Kidney (tissue), 14 donors: ENCODE measurements around the gene HELB. TPM values are rescaled to one million over a fixed set of nuclear protein-coding genes. Genes with fewer than 3 reads are reported as not detected.

ENCODE experiments used
- DNase-seq, 5 donors: peaks; one replicate each; pipeline ENCODE4 v3.0.0-alpha.2; 2013 to 2020
- FAIRE-seq: peaks from 2 replicates; lab custom pipeline; 2012; peaks lifted over from hg19 to GRCh38; lab: Jason Lieb, UNC
- H3K27ac ChIP-seq, 2 donors: one replicate each; pipeline ENCODE4 v1.7.0; 2013; ENCODE audit warnings: low read depth in 2 of 2, low read length in 2 of 2, inconsistent platforms in 1 of 2
- H3K27me3 ChIP-seq: one replicate; pipeline ENCODE4 v1.7.1; 2013; ENCODE audit warnings: low read length, inconsistent platforms; ENCODE audit not compliant: control insufficient read depth, insufficient read depth
- H3K36me3 ChIP-seq, 3 donors: one replicate each; pipeline versions ENCODE4 v1.7.0 to v1.7.1; 2013; ENCODE audit warnings: low read length in 3 of 3, control low read depth in 1 of 3, inconsistent platforms in 1 of 3; ENCODE audit not compliant: insufficient read depth in 3 of 3, control insufficient read depth in 2 of 3
- H3K4me1 ChIP-seq, 3 donors: one replicate each; pipeline versions ENCODE4 v1.7.0 to v1.7.1; 2013; ENCODE audit warnings: low read length in 3 of 3, inconsistent platforms in 1 of 3, low read depth in 1 of 3; ENCODE audit not compliant: control insufficient read depth in 2 of 3, insufficient read depth in 2 of 3
- H3K4me3 ChIP-seq, 3 donors: one replicate each; pipeline versions ENCODE4 v1.7.0 to v1.8.1; 2013; ENCODE audit warnings: low read length in 3 of 3, control low read depth in 1 of 3, inconsistent platforms in 1 of 3
- H3K9ac ChIP-seq, 3 donors: one replicate each; pipeline versions ENCODE4 v1.7.0 to v1.7.1; 2013; ENCODE audit warnings: low read length in 3 of 3, control low read depth in 1 of 3, inconsistent platforms in 1 of 3
- H3K9me3 ChIP-seq, 3 donors: one replicate each; pipeline versions ENCODE4 v1.7.0 to v1.7.1; 2013; ENCODE audit warnings: low read length in 3 of 3, control low read depth in 1 of 3, inconsistent platforms in 1 of 3; ENCODE audit not compliant: control insufficient read depth in 2 of 3, insufficient read depth in 1 of 3
- CTCF ChIP-seq: IDR thresholded peaks from 3 replicates; pipeline ENCODE4 v1.5.1; 2012; ENCODE audit warnings: mild to moderate bottlenecking, moderate library complexity, borderline replicate concordance; ENCODE audit not compliant: insufficient read depth; ENCODE audit errors: extremely low read depth
- intact Hi-C: fragments of 100-400 bp; cut with DNase I; formaldehyde crosslinking; loops from one replicate; pipeline ENCODE4 v1.11.1; 2022
- polyA plus RNA-seq: library from polyadenylated mRNA; stranded (reverse); fragments of 350-450 nt; fragmentation: Illumina TruSeq; extraction: RNeasy Lipid Tissue Mini Kit (QIAGEN cat#74804); gene quantifications from one replicate; pipeline ENCODE4 v1.2.3, GENCODE V29; 2014; ENCODE audit warnings: low read depth, low replicate concordance; ENCODE audit not compliant: insufficient read depth
- total RNA-seq: library from RNA; stranded (reverse); fragmentation: NEBNext Ultra II Directional; extraction: Animal tissue kit (Norgen Biotek cat#: 25700); gene quantifications from one replicate; pipeline ENCODE4 v1.2.1, GENCODE V29; 2021
- donor health status: control.
- donor health status: control.
- donor health status: control.
- donor health status: control.
- donor health status: control.
- donor health status: DM: yes; HTN: yes; CAD: no.
- donor health status: Normal renal cell carcinoma (clear cell type).

HELB gene
- total and polyA plus RNA-seq, 2 donors from 2014 or later: 0.41 to 7.3 TPM

DNA sequence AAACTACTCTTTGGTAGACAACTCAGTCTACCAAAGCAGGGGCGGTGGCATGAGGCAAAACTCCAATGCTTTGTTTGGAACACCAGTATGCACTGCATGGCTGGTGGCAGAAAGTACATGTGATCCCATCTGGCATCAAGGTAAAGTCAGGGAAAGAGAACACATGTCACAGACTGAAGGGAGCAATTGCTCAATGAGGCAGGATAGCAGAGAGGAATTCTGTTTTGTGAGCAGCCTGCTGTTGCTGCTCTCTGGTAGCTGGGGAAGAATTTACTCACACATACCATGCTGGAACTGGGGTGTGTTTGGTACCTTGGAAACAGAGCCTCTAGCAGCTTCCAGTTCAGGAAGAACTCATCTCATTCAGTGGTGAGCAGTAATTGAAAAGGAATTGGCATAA, 84.8 kb downstream of the HELB start:
- no peak for TF ChIP-seq CTCF
- Histone ChIP-seq H3K27me3 (no peaks in the 10 kb centered on the region), H3K27ac (no peak overlapping the region), H3K9me3 (no peaks in the 10 kb centered on the region), H3K36me3 (no peaks in the 10 kb centered on the region), H3K9ac (no peak overlapping the region), H3K4me3 (no peak overlapping the region), H3K4me1 (no peaks in the 10 kb centered on the region)
- FAIRE-seq: no peak
- intact Hi-C loops: no loop called here
- no peak for DNase-seq

Other genes starting within 250 kb of the HELB start
- 21.9 TPM for gene LLPH, start 171.7 kb upstream of the HELB start, total RNA-seq
- 28.7 TPM for gene LLPH, start 171.7 kb upstream of the HELB start, polyA plus RNA-seq
- 140 TPM for gene TMBIM4, start 132.5 kb upstream of the HELB start, total RNA-seq
- 179 TPM for gene TMBIM4, start 132.5 kb upstream of the HELB start, polyA plus RNA-seq
- gene IRAK3, start 113.3 kb upstream of the HELB start, total RNA-seq: 19.9 TPM
- gene IRAK3, start 113.3 kb upstream of the HELB start, polyA plus RNA-seq: 1.2 TPM